Dermis blood vessel endothelial cell (primary cell): ENCODE data around the gene PPP1R9A. TPM values are rescaled to one million over a fixed set of nuclear protein-coding genes. Genes with fewer than 3 reads are reported as not detected.

Experiments used
- DNase-seq: peaks from one replicate; pipeline ENCODE4 v3.0.0; 2010
- total RNA-seq: library from RNA; depleted of rRNA; stranded (reverse); fragments of >200 nt; gene quantifications from 2 replicates; pipeline ENCODE4 v1.2.3, GENCODE V29; 2014

The PPP1R9A gene
- 16.2 and 19.2 TPM in 2 replicates for total RNA-seq

DNA sequence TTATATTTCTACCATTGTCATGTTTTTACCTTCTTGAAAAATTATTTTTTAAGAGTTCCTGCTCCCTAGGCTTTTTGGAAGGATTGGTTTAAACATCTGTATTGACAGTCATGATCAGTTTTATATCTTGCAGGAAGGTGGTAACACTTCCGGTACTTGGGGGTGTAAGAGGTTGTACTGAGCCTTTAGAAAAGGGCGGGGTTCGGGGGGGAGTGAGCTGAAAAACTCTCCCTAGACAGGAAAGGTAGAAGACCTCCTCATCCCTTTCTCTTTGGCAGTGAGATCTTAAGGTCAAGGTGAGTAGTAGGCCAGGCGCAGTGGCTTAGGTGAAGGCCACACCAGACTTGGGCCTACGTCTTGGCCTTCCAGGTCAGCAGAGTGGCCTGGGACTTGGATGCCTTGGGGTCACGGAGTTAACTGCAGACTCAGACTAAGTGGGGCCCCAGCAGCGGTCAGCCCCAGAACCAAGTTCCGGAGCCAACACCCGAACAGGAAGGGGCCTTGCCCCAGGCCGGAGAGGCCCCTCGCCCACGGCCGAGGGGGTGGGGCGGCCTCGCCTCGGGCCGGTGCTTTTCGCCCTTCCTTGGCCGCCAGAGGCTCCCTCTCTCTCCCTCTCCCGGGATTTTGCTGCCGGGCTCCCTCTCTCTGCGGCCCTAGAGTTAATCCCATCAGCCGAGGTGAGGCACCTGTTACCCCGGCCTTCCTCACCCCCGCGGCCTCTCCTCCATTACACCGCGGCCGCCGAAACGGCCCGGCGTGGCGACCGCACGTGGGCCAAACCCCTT lies at the start of gene PPP1R9A:
Gene PPP1R9A, plus strand, starts transcription at position 569 of the 785 bp plus-strand sequence. CDS start 2,520 bp downstream, outside the sequence.
- peak; percentile 14 for DNase-seq

DNA sequence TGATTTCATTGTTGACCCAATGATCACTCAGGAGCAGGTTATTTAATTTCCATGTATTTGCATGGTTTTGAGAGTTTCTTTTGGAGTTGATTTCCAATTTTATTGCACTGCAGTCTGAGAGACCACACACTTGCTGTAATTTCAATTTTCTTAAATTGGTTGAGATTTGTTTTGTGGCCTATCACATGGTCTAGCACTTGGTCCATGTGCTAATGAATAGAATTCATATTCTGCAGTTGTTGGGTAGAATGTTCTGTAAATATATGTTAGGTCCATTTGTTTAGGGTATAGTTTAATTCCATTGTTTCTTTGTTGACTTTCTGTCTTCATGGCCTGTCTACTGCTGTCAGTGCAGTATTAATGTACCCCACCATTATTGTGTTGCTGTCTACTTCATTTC lies 36.3 kb upstream of the PPP1R9A start:
- DNase-seq, result no peak

DNA sequence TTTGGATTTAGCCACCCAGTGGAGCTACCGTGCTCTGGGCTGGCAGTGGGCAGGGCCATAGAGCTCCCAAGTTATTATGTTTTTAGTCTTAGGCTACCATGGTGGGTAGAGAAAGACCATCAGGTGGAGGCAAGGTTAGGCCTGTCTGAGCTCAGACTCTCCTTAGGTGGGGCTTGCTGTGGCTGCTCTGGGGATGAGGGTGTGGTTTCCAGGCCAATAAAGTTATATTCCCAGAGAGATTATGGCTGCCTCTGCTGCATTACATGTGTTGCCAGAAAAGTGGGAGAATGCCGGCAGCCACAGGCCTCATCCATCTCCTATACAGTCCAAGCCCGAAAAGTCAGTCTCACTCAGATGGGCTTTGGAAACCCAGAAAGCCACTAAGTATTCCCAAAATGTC lies 34.2 kb upstream of the PPP1R9A start:
- no peak for DNase-seq

DNA sequence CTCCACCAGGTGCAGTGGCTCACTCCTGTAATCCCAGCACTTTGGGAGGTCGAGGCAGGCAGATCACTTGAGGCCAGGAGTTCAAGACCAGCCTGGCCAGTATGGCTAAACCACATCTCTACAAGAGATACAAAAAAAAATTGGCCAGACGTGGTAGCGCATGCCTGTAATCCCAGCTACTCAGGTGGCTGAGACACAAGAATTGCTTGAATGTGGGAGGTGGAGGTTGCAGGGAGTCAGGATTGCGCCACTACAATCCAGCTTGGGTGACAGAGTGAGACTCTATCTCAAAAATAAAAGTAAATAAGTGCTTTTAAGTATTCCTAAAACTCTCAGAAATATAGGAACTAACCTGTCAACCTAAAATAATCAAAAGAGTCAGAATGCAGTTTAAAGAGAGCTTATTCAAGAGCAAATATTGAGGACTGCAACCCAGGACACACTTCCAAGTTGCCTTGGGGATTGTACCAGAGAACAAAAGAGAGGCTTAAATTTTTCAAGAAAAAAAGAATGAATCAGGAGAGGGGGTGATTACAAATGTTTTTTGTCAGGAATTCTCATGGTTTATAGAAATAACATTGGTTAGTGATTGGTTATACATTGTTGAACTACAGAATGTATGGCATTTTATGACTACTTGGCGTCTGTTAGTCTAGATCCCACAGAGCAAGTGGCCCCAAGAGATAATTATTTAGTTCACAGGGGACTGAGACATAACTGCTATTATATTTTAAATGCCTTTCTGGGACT lies 33.2 kb upstream of the PPP1R9A start:
- DNase-seq, result no peak

DNA sequence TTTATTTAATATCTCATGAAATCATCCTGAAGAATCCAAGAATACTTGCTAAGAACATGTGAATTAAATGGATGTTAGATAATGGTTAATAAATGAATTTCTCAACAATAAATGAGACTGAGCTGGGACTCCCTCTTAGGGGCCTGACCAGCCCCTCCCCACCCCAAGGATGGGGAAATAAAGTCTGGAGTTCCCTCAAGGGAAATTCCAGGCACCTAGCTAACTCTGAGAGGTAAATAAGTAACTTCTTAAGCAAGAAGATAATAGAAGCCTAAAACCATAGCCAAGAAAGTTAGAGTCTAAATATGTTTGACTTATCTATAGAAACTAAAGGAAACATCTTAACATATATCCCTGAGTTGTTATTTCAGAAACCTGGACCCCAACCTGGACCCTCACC lies 32.2 kb upstream of the PPP1R9A start:
- DNase-seq, result no peak

DNA sequence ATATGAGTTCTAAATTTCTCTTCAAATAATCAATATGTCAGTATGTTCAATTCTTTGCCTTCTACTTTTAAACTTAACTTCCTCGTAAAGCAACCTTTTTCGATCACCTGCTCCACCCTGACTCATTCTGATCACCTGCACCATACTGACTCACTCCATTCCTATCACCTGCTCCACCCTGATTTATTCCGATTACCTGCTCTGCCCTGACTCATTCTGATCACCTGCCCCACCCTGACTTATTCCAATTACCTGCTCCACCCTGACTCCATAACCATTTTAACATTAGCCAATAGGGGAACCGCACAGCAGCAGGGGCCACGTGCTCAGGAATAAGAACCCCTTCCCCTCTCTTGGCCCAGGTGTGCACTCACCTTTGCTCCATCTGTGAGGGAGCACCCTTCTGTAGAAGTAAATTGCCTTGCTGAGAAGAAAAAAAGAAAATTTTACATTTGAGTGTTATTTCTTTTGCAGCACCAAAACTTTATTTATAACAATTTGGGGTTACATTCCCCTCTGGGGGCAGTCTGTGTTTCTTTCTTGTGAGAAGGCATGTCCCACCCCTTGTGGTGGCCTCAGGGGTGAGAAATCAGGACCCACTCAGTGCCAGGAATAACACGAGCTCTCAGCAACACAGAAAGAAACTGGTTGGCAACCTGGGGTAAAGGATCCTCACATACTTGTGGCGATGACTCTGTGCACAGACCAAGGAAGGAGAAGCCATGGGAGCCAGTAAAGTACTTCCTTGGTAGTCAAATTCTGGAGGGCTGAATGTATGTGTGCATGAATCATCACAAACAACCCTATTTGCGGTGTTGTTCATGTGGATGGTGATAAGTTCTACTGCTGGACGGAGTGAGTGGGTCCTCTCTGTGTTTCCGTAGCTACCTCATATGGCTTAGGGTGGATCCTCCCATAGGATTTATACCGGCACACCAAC lies 29.4 kb upstream of the PPP1R9A start:
- DNase-seq, result no peak

DNA sequence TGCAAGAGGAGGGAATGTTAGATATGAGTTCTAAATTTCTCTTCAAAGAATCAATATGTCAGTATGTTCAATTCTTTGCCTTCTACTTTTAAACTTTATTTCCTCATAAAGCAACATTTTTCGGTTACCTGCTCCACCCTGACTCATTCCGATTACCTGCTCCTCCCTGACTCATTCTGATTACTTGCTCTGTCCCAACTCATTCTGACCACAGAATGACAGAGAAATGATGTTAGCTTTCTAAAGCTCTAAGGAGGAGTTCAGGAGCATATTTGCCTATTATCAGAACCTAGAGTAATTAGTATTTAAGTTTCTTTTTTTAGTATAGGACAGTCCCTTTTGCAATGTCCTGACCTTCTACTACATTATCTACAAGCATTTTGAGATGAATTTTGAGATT lies 24.5 kb upstream of the PPP1R9A start:
- no peak for DNase-seq

DNA sequence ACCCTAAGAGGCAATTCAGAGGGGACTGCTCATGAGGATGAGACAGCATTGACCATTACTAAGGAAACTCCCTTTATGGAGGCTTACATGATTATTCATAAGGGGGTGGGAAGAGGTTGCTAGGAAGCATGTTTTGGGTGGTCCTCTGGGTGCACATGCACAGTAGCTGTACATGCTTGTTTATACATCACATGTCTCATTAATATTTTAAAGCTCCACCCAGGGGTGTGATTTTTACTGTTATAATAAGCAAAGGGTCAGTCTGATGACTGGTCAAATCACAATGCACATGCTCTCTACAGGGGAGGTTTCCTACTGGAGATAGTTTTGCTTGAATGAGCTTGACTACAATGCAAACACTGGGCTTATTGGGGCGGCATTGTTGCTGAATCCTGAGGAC lies 23.8 kb upstream of the PPP1R9A start:
- DNase-seq, result no peak

DNA sequence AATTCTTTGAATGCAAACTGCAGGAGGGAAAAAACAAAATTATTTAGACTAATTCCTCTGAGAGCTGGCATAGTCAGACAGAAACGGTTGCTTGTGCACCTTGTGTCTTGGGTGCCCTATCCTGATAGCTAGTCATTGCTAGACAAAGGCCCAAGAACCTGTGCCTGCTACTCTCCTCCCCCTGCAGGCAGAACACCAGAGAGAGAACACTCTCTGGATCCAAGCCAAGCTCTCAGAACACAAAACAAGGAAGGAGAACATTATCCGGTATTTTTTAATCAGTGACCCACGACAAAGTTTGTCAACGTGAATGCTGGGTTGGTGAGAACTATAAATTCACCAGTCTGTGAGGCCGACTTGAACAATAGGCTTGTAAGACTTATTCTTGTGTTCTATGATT lies 18.8 kb upstream of the PPP1R9A start:
- peak; percentile 82 for DNase-seq

DNA sequence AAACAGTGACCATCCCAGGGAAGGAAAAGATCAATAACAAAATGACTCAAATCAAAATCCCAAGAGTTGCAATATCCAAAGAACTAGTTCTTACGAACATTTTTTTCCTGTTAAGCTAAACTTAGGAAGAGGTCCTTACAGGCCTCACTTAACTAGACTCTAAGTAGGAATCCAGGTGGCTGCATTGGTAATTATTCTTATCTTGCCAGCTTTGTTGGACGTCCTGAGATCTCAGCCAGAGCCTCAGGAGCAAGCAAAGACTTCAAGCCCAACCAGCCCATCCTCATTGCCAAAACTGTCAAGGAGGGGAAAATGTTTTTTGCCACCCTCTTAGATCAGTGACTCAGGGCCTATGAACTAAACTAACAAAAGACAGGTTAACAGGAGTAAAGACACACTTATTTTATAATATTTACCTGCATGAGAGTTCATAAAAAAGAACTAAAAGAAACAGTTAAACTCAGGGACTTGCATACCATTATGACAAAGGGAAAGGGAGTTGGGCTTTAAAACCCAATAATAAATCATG lies 18.3 kb upstream of the PPP1R9A start:
- no peak for DNase-seq

DNA sequence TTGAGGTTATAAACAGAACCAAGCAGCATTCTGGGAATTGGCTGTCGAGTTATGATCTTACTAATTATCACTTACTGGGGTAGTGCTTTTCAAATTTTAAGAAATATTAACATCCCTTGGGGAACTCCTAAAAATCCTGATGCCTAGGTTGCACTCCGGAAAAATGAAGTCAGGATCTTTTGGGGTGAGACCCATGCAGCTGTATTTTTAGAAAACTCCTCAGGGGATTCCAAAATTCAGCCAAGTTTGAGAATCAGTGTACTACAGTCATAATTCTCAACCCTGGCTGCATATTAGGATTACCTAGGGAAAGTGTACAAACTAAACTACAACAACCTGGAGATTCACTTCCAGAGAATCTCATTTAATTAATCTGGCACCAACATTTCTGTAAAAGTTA lies 17.2 kb upstream of the PPP1R9A start:
- no peak for DNase-seq

DNA sequence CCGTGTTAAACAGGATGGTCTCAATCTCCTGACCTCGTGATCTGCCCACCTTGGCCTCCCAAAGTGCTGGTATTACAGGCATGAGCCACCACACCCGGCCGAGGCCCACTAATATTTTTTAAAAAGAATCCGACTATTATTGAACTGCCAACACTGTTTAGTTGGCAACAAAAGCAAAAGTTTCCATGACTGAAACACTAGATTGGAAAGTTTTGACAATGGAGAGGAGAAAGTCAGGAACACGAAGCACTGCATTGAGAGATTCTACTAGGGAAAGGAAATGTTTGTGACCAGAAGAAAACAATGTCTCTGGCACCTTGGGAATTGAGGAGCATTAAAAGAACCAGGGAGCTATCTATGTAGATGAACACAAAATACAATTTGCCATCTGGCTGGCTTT lies 13.7 kb upstream of the PPP1R9A start:
- no peak for DNase-seq

DNA sequence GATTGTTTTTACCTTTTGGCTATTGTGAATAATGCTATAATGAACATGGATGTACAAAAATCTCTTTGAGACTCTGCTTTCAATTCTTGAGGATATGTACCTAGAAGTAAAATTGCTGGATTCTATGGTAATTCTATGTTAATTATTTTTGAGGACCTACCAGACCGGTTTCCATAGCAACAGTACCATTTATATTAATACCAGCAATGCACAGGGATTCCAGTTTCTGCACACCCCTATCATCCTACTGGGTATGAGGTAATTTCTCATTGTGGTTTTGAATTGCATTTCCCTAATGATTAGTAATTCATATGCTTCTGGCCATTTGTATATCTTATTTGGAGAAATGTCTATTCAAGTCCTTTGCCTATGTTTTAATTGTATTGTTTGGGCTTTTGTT lies 9.9 kb upstream of the PPP1R9A start:
- no peak for DNase-seq

DNA sequence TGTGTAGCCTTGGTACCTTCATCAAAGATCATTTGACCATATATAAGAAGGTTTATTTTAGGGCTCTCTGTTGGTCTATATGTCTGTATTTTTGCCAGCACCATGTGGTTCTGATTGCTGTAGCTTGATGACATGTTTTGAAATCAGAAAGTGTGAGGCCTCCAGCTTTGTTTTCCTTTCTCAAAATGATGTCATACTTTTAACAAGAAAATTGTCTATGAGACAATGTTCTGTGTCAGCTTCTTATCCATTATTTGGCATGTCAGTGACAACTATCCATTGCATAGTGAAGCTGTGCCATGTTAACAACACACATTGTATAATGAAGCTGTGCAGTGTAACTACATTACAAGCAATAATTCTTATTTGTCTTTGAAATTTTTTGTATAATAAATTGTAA lies 9.1 kb upstream of the PPP1R9A start:
- DNase-seq, result no peak

DNA sequence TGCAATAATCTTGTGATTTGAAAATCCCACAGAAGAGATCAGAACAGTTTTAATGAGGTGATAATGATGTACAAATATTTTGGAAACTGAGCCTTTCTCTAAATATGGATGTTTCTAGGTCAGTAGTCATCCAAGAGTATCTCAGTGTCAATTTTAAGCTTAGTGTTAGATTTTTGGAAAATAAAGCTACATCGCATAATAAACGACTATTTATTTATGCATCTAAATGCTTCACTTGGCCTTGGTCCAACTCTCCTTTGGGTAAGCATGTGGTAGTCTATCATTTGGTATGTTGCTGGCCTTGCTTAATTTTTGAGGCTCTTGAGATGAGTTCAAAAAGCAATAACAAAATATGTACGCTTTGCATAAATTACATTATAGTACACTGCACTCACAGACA lies 5.4 kb upstream of the PPP1R9A start:
- no peak for DNase-seq

DNA sequence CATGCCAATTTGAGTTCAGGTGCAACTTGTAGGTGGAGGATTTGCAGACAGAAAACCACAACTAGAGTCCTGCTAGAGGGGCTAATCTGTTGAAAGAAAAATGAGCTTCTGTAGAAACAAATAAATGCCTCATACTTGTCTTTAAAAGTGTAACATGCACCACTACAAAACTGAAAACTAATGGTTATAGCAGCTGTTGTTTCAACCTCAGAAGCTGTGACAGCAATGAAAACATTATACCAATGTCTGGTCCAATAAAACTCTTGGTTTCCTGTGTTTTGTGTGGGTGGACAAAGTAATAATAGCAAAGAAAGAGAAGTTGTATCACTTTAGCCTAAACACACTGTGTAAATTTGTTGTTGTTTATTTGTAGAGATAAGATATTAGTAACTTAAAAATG lies 3.4 kb upstream of the PPP1R9A start:
- DNase-seq, result no peak

DNA sequence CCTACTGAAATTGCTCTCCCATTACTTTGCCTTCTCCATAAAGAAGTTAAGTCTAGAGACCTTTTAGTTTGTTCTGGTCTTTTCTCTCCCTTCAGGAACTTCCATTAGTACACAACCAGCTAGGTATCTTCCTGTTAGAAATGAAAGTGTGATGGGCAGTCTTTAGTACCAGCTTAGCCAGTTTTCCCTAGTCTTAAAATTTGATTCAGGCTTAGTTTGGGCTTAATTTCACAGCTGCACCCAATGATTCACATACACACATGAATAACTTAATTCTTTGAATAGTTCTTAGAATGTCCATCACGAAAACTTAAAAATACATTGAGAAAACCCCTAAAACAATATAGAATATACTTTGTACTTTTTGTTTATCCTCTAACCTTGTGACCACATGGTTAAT lies 2.4 kb upstream of the PPP1R9A start:
- DNase-seq, result no peak

DNA sequence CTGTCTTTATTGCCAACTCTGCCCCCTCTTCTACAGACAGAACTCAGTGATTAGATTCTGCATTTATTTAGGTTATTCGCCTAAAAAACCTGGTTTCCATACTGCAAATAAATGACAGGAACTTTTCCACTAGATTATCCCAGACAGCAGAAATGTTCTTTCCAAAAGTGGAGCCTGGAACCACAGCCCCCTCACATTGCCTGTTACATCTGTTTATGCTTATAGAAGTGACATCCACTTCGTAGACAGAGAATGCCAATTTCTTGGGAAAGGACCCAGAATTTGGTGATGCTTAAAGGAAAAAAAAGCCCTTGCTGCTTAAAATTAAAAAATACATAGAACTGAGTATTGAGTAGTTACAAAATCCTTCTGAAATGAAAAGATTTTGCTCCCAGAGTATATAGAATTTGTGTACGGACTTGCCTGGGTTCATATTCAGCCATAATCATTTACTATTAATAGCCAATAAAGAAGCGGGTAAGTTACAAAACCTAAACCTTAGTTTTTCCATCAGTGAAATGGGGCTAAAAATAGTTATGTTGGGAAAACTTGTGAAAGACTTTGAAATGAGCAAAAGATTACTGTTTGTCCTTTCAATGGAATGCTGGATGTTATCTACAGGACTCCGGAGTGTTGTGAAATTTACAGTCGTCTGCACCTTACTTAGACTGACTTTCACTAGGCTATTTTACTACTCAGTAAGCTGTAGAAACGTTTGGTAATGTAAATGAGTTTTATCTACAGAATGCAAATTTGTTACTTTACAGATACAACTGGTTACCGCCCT lies 1.1 kb upstream of the PPP1R9A start:
- DNase-seq, result no peak

DNA sequence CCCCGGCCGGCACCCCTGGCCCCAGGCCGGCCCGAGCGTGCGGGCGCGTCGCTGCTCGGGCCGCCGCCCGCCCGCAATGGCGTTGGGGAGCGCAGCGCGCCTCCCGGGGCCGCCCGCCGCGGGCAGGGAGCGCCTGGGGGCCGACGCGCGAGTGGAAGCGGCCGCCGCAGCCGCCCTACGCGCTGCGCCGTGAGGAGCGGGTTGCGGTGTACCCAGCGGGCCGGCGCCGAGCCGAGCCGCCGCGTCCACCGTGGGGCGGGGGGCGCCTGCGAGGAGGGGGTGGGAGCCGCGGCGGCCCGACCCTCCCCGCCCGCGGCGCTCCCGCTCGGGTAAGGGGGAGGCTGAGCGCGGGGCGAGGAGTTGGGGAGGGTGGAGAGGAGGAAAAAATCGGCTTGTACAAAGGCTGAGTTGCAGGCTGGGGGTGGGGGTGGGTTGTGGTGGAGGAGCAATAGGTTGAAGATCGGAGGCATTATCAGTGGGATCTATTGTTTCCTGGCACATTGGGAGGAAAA lies 473 bp downstream of the PPP1R9A start:
- DNase-seq, result peak; percentile 27

DNA sequence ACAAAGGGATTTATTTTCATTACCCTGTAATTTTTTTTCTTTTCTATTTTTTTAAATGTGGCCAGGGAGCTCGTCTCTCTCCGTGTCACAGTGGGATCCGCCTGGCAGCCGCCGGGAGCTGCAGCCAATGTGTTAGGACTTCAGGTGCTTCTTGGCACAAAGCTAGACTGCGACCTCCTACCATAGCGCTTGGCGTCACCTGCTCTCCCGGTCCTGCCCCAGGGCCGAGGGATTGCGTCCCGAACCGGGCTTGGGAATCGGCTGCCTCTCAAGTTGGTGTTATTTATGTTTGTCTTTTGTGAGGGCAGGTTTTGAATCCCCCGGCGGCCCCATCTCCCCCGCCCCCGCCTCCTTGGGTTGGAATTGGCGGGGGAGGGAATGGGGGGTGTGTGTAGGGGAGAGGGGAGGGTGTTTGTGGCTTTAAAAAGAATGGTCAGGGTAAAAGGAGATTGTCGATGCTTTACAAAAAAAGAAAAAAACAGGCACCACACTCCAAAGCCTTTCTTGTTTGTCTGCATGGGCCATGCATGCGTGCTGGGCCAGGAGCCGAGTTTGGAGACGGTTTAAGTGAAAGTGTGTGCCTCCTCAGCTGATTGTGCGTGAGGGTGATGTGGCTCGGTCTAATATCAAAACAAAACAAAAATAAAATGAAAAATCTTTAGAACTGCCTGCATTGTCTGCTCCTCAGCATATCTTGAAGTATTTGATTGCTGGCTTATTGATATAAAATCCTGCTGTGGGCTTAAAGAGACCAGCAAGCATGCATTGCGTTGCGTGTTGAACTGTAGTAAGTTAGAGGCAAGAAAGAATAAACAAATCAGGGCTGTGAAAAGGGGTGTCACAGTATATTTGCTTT lies 1.2 kb downstream of the PPP1R9A start:
- peak; percentile 29 for DNase-seq

DNA sequence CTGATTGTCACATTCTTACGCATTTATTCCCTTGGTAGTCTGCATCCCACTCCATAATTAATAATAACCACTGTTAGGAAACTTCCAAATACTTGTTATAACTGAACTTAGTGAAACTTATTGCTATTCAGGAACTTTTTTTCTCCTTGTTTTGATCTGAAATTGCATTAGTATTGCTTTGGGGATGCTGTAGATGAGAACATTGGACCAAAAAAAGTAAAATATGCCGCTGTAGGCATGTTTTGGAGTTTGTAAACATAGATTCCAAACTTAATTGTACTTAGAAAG lies 1.7 kb downstream of the PPP1R9A start:
- DNase-seq, result no peak
